Measurements from ENCODE around the gene SLC38A10. TPM values are rescaled to one million over a fixed set of nuclear protein-coding genes. Genes with fewer than 3 reads are reported as not detected.

The SLC38A10 gene
- total and polyA plus RNA-seq, 2 of the 13 experiments (the other 11 are each of a cell fraction or from before 2014, with no cell fraction given), result 23.4 to 55.8 TPM

DNA sequence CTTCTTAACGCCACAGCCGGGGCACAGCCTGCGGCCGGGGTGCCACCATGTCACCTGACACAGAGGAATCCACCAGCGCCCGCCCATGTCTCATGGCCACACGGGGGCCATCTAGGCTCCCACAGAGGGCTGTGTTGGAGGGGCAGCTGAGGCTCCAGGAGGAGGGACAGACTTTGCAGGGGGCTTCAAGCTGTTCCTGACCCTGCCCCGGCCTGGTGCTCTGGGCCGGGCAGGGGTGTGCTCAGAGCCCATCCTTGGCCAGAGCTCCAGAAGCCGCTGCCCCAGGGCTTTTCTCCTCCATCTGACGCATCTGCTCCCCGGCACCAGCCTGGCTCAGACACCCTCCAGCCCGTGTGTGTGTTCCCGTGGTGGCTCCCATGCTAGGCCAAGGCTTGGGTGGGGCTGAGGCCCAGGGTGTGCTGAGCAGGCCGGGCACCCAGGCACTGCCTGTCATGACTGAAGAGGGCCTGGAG lies 7.8 kb upstream of the SLC38A10 start:
- in situ Hi-C loops (cut with HindIII; ENCODE audit: extremely low pct_ligation_motif_present, low pct_unique_long_range_greater_than_20kb), result loop anchor here (5.0 kb wide), 1 partner anchor 179 kb away; no protein-coding TSS in a partner anchor
- no peak overlapping the region for H3K9ac ChIP-seq (ENCODE audit: insufficient read depth, low read depth, low read length)
- ATAC-seq, result peak; percentile 67
- ChIA-PET POLR2A (interaction anchor here (1.0 kb wide), 1 partner anchor 31 kb away, joined by 3 read pairs; no protein-coding TSS in a partner anchor), CTCF (ENCODE audit: low intra/inter-chr PET ratio, low total read pairs) (interaction anchor here (1.4 kb wide), 1 partner anchor 181 kb away, joined by 6 read pairs; no protein-coding TSS in a partner anchor)
- H3K27me3 ChIP-seq (ENCODE audit: control insufficient read depth in 1 of 2, insufficient read depth in 2 of 2, low read length in 2 of 2), result peaks cover 3 to 45% of the 10 kb centered on the region in 2 experiments; a peak in 4 of 5 replicates
- H4K20me1 ChIP-seq (ENCODE audit: insufficient read depth, low read length), result no peaks in the 10 kb centered on the region
- no peaks in the 10 kb centered on the region for H3K36me3 ChIP-seq (replicated peaks in 1 of 2; ENCODE audit: control insufficient read depth in 1 of 2, insufficient read depth in 2 of 2, low read length in 2 of 2)
- no TSS peak for BruUV-seq (replicated peaks)
- DNase-seq (ENCODE audit: low spot score), result peak; percentile 61
- FAIRE-seq, result no peak
- intact Hi-C loops (cut with micrococcal nuclease; ENCODE audit: unreplicated experiment), result no loop called here
- H2AFZ ChIP-seq (ENCODE audit: low read length), result no peak overlapping the region
- H3K27ac ChIP-seq (ENCODE audit: extremely low read length, insufficient read depth, low read length), result no peak overlapping the region
- peak overlapping the region; percentile 63 for H3K4me2 ChIP-seq (ENCODE audit: low read depth, low read length)
- no peaks in the 10 kb centered on the region for H3K79me2 ChIP-seq (ENCODE audit: insufficient read depth, low read length)
- WGBS (ENCODE audit: low lambda C conversion rate), result 14% methylated on average over 8 of the region's 15 CpGs
- peaks cover 78% of the 10 kb centered on the region for H3K4me1 ChIP-seq (ENCODE audit: insufficient read depth, low read length)
- no peaks in the 10 kb centered on the region for H3K9me3 ChIP-seq (ENCODE audit: low read length)
- H3K4me3 ChIP-seq (replicated peaks in 1 of 3; ENCODE audit: insufficient read depth in 1 of 3, low read depth in 2 of 3, low read length in 3 of 3), result peak overlapping the region in 1 of 3 experiments; percentile 43; a peak in 1 of 6 replicates
- TF ChIP-seq ZFX (CRISPR knock-in tag; IDR thresholded peaks at IDR 0.05; ENCODE audit: low read depth), result 0 out of 2 replicates have a peak, but pooled peaks have one; percentile 33
- peak; percentile 90 for TF ChIP-seq HNRNPL (IDR thresholded peaks at IDR 0.05; ENCODE audit: low read depth, low read length)
- peak; percentile 68; the same call in 1 of the 2 replicates for TF ChIP-seq ZFP91 (CRISPR knock-in tag; IDR thresholded peaks at IDR 0.05; ENCODE audit: borderline replicate concordance)
- TF ChIP-seq HNF1A (IDR thresholded peaks at IDR 0.05; ENCODE audit: low read depth), result no peak
- no peak for TF ChIP-seq HNF1A (CRISPR knock-in tag; IDR thresholded peaks at IDR 0.05; ENCODE audit: borderline replicate concordance)
- 0 out of 2 replicates have a peak, but pooled peaks have one; percentile 15 for TF ChIP-seq POGZ (CRISPR knock-in tag; IDR thresholded peaks at IDR 0.05)
- TF ChIP-seq, protein P1, sequence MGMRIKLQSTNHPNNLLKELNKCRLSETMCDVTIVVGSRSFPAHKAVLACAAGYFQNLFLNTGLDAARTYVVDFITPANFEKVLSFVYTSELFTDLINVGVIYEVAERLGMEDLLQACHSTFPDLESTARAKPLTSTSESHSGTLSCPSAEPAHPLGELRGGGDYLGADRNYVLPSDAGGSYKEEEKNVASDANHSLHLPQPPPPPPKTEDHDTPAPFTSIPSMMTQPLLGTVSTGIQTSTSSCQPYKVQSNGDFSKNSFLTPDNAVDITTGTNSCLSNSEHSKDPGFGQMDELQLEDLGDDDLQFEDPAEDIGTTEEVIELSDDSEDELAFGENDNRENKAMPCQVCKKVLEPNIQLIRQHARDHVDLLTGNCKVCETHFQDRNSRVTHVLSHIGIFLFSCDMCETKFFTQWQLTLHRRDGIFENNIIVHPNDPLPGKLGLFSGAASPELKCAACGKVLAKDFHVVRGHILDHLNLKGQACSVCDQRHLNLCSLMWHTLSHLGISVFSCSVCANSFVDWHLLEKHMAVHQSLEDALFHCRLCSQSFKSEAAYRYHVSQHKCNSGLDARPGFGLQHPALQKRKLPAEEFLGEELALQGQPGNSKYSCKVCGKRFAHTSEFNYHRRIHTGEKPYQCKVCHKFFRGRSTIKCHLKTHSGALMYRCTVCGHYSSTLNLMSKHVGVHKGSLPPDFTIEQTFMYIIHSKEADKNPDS (CRISPR knock-in tag; IDR thresholded peaks at IDR 0.05), result no peak
- TF ChIP-seq AGO2 (optimal IDR thresholded peaks at IDR 0.05; ENCODE audit: low read depth, low read length), result peak; percentile 72
- 0 out of 2 replicates have a peak, but pooled peaks have one; percentile 18 for TF ChIP-seq THAP9 (CRISPR knock-in tag; IDR thresholded peaks at IDR 0.05; ENCODE audit: borderline replicate concordance)
- TF ChIP-seq XRCC5 (optimal IDR thresholded peaks at IDR 0.05; ENCODE audit: low read length), result peak; percentile 56
- peak; percentile 20; the same call in 1 of the 2 replicates for TF ChIP-seq RAD21 (CRISPR knock-in tag; IDR thresholded peaks at IDR 0.05)

All from HepG2 (cell line).